ENCODE data around the gene MYBBP1A. TPM values are rescaled to one million over a fixed set of nuclear protein-coding genes. Genes with fewer than 3 reads are reported as not detected.
A peak's percentile ranks its signal among the peaks of the same experiment; 100 is the strongest.
"Not testable (repeated sequence)": the region's sequence is repeated elsewhere in the genome, so short reads cannot be mapped to it uniquely, and the experiment has no call there.

MYBBP1A gene
- total and polyA plus RNA-seq, 7 donors, result 28.5 to 63.2 (median 41.0) TPM

- intact Hi-C loops (cut with DNase I), result no loop called here
- ATAC-seq (peak in 1 of 4 donors; percentile 1), DNase-seq (peak in 1 of 2 donors; percentile 71)
- Histone ChIP-seq H3K4me1 (peaks cover 90% of the 10 kb centered on the region), H3K27me3 (ENCODE audit: insufficient read depth in 3 of 3, low read length in 2 of 3) (no peaks in the 10 kb centered on the region), H3K9me3 (no peaks in the 10 kb centered on the region), H3K4me3 (peak overlapping the region; percentile 30), H3K36me3 (ENCODE audit: insufficient read depth in 1 of 2, low read depth in 1 of 2) (peaks cover 0 to 61% of the 10 kb centered on the region in 2 donors), H3K27ac (peak overlapping the region; percentile 84)
- TF ChIP-seq CTCF (IDR thresholded peaks at IDR 0.05), result no peak
- whole genome bisulfite sequencing, 3 donors, result 45 to 81% (median 54%) methylated on average over 13 of the region's 13 CpGs
Observed at GRCh38 chr17:4597975-4598374, 42.8 kb upstream of the MYBBP1A start.

GRCh38 chr17:4596636-4597380, 41.6 kb upstream of the MYBBP1A start:
- Histone ChIP-seq H3K4me1 (peaks cover 89% of the 10 kb centered on the region), H3K9me3 (no peaks in the 10 kb centered on the region), H3K27me3 (ENCODE audit: insufficient read depth in 3 of 3, low read length in 2 of 3) (no peaks in the 10 kb centered on the region), H3K36me3 (ENCODE audit: insufficient read depth in 1 of 2, low read depth in 1 of 2) (peaks cover 0 to 59% of the 10 kb centered on the region in 2 donors), H3K27ac (peak overlapping the region; percentile 84), H3K4me3 (no peak overlapping the region)
- intact Hi-C loops (cut with DNase I), result no loop called here
- TF ChIP-seq CTCF (IDR thresholded peaks at IDR 0.05), result no peak
- WGBS, 3 donors, result 81 to 93% (median 85%) methylated on average over 30 to 36 of the region's 36 CpGs
- DNase-seq, result no peak
- ATAC-seq, result no peak

- ATAC-seq; intact Hi-C loops (cut with DNase I); H3K9me3 ChIP-seq; H3K27me3 ChIP-seq (ENCODE audit: insufficient read depth in 3 of 3, low read length in 2 of 3); DNase-seq; H3K4me3 ChIP-seq: not testable (repeated sequence)
- H3K27ac ChIP-seq, result peak overlapping the region; percentile 99
- H3K36me3 ChIP-seq (ENCODE audit: insufficient read depth in 1 of 2, low read depth in 1 of 2), result peaks cover 0 to 59% of the 10 kb centered on the region in 2 donors
- 78 to 91% (median 87%) methylated on average over 22 to 23 of the region's 23 CpGs for WGBS, 3 donors
- peaks cover 90% of the 10 kb centered on the region for H3K4me1 ChIP-seq
Observed at GRCh38 chr17:4595685-4596342, 40.6 kb upstream of the MYBBP1A start.

GRCh38 chr17:4594931-4595684, 39.9 kb upstream of the MYBBP1A start:
- peaks cover 91% of the 10 kb centered on the region for H3K4me1 ChIP-seq
- H3K27ac ChIP-seq, result peak overlapping the region; percentile 99
- TF ChIP-seq CTCF (IDR thresholded peaks at IDR 0.05), result peak; percentile 15
- 32 to 58% (median 35%) methylated on average over 27 to 29 of the region's 29 CpGs for WGBS, 3 donors
- intact Hi-C loops (cut with DNase I), result no loop called here
- peaks cover 0 to 59% of the 10 kb centered on the region in 2 donors for H3K36me3 ChIP-seq (ENCODE audit: insufficient read depth in 1 of 2, low read depth in 1 of 2)
- H3K9me3 ChIP-seq, result no peaks in the 10 kb centered on the region
- H3K4me3 ChIP-seq, result peak overlapping the region; percentile 12
- no peaks in the 10 kb centered on the region for H3K27me3 ChIP-seq (ENCODE audit: insufficient read depth in 3 of 3, low read length in 2 of 3)
- DNase-seq (peak in 1 of 2 donors; percentile 75), ATAC-seq (no peak)

- H3K27ac ChIP-seq, result peak overlapping the region; percentile 99
- WGBS, 3 donors, result 74 to 93% (median 80%) methylated on average over 7 of the region's 7 CpGs
- DNase-seq, result no peak
- no peak for TF ChIP-seq CTCF (IDR thresholded peaks at IDR 0.05)
- H3K4me1 ChIP-seq, result peaks cover 84% of the 10 kb centered on the region
- ATAC-seq, result no peak
- no peaks in the 10 kb centered on the region for H3K9me3 ChIP-seq
- H3K27me3 ChIP-seq (ENCODE audit: insufficient read depth in 3 of 3, low read length in 2 of 3), result no peaks in the 10 kb centered on the region
- intact Hi-C loops (cut with DNase I), result no loop called here
- H3K4me3 ChIP-seq, result peak overlapping the region; percentile 7
- peaks cover 0 to 59% of the 10 kb centered on the region in 2 donors for H3K36me3 ChIP-seq (ENCODE audit: insufficient read depth in 1 of 2, low read depth in 1 of 2)
Observed at GRCh38 chr17:4594406-4594805, 39.2 kb upstream of the MYBBP1A start.

Measured in psoas muscle (tissue), 8 donors.